Body of pancreas (tissue), 4 donors: Measurements from ENCODE around the gene WSCD1.

Experiments used
- CTCF ChIP-seq, 7 experiments: fragments of 450-650 bp in 4 of 7; fragments of 200-600 bp in 3 of 7; sonication (generic) in 3 of 7; IDR thresholded peaks; one replicate each; pipeline ENCODE4 v1.5.1; 2016 to 2019; ENCODE audit warnings: antibody characterized with exemption in 7 of 7
- POLR2A ChIP-seq, 3 donors: fragments of 450-650 bp; IDR thresholded peaks; one replicate each; pipeline ENCODE4 v1.6.1; 2016; ENCODE audit warnings: antibody characterized with exemption in 3 of 3, mild to moderate bottlenecking in 2 of 3

GRCh38 chr17:6061290-6061689, 8.9 kb upstream of the WSCD1 start:
- TF ChIP-seq CTCF (IDR thresholded peaks at IDR 0.05): no peak
- TF ChIP-seq POLR2A (IDR thresholded peaks at IDR 0.05): no peak
